Measurements from ENCODE around the gene SHOC2.
A peak's percentile ranks its signal among the peaks of the same experiment; 100 is the strongest.

GRCh38 chr10:110871298-110872084 is 47.9 kb upstream of the SHOC2 start, which contains the start of gene PDCD4:
- peak; percentile 55; the same call in 1 of the 2 replicates for TF ChIP-seq EP300 (IDR thresholded peaks at IDR 0.05; ENCODE audit: borderline replicate concordance)
- no peak for TF ChIP-seq CREB1 (IDR thresholded peaks at IDR 0.05; ENCODE audit: low read depth)
- peak; percentile 44 for TF ChIP-seq TCF12 (IDR thresholded peaks at IDR 0.05; ENCODE audit: low read depth)
- peak; percentile 90 for TF ChIP-seq MAX (IDR thresholded peaks at IDR 0.05)
- TF ChIP-seq ZBTB7A (IDR thresholded peaks at IDR 0.05; ENCODE audit: low read depth) = 0 out of 2 replicates have a peak, but pooled peaks have one; percentile 16
- no peak for TF ChIP-seq TEAD4 (IDR thresholded peaks at IDR 0.05)
- peak; percentile 52; the same call in 1 of the 2 replicates for TF ChIP-seq YY1 (IDR thresholded peaks at IDR 0.05; ENCODE audit: low read depth)
- no peak for TF ChIP-seq REST (IDR thresholded peaks at IDR 0.05; ENCODE audit: low read depth)
- TF ChIP-seq EGR1 (IDR thresholded peaks at IDR 0.05) = peak; percentile 64
- no peak for TF ChIP-seq RAD21 (IDR thresholded peaks at IDR 0.05; ENCODE audit: low read depth)
- peak; percentile 55; the same call in 1 of the 2 replicates for TF ChIP-seq TAF1 (IDR thresholded peaks at IDR 0.05; ENCODE audit: low read depth)
- TF ChIP-seq FOXM1 (IDR thresholded peaks at IDR 0.05; ENCODE audit: borderline replicate concordance, low read depth) = peak; percentile 44; the same call in 1 of the 2 replicates
- TF ChIP-seq NFIC (IDR thresholded peaks at IDR 0.05) = 0 out of 2 replicates have a peak, but pooled peaks have one; percentile 5

All from Ishikawa (cell line).